ENCODE data around the gene CRIP2.

Gene CRIP2

DNA sequence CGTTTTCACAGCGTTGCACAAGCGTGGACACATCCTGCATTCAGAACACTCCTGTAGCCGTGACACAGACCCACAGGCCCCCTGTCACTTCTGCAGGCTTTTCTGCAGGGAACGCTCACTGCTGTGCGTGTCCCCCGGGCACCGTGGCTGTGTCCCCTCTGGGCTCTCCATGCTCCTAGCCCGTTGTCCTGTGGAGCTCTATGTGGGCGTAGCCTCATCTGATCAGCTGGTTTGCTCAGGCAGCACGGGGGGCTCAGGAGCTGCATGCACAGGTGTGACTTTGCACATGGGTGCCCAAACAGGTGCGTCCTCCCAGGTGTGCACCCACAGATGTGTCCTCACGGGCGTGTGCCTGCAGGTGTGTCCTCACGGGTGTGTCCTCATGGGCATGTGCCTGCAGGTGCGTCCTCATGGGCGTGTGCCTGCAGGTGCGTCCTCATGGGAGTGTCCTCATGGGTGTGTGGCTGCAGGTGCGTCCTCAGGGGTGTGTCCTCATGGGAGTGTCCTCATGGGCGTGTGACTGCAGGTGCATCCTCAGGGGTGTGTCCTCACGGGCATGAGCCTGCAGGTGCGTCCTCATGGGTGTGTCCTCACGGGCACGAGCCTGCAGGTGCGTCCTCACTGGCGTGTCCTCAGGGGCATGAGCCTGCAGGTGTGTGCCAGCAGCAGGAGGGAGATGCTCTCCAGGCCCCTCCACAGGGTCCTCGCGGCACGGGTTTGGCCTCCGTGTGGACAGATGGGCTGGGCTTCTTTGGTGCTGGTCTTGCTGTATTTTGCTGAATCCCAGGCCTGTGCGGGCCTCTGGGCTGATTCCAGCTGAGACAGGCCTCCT is 37.5 kb upstream of the CRIP2 start:
- Histone ChIP-seq H3K36me3 (ENCODE audit: insufficient read depth) (no peaks in the 10 kb centered on the region), H3K4me3 (IDR thresholded peaks at IDR 0.05; ENCODE audit: insufficient read depth, low read depth, low read length) (no peak overlapping the region), H3K27ac (no peak overlapping the region), H2AFZ (ENCODE audit: low read depth) (no peak overlapping the region), H3K4me1 (ENCODE audit: low read depth, poor library complexity, severe bottlenecking) (peaks cover 20% of the 10 kb centered on the region), H3K79me2 (ENCODE audit: insufficient read depth, low read depth) (peaks cover 43% of the 10 kb centered on the region), H3K9ac (no peak overlapping the region), H3K27me3 (ENCODE audit: insufficient read depth, low read depth) (no peaks in the 10 kb centered on the region), H4K20me1 (ENCODE audit: insufficient read depth) (peaks cover 9% of the 10 kb centered on the region; the same call in 1 of the 2 replicates), H3K4me2 (no peak overlapping the region)
- TF ChIP-seq, protein P1, sequence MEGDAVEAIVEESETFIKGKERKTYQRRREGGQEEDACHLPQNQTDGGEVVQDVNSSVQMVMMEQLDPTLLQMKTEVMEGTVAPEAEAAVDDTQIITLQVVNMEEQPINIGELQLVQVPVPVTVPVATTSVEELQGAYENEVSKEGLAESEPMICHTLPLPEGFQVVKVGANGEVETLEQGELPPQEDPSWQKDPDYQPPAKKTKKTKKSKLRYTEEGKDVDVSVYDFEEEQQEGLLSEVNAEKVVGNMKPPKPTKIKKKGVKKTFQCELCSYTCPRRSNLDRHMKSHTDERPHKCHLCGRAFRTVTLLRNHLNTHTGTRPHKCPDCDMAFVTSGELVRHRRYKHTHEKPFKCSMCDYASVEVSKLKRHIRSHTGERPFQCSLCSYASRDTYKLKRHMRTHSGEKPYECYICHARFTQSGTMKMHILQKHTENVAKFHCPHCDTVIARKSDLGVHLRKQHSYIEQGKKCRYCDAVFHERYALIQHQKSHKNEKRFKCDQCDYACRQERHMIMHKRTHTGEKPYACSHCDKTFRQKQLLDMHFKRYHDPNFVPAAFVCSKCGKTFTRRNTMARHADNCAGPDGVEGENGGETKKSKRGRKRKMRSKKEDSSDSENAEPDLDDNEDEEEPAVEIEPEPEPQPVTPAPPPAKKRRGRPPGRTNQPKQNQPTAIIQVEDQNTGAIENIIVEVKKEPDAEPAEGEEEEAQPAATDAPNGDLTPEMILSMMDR (conservative IDR thresholded peaks at IDR 0.05; ENCODE audit: low read depth, low read length): no peak

DNA sequence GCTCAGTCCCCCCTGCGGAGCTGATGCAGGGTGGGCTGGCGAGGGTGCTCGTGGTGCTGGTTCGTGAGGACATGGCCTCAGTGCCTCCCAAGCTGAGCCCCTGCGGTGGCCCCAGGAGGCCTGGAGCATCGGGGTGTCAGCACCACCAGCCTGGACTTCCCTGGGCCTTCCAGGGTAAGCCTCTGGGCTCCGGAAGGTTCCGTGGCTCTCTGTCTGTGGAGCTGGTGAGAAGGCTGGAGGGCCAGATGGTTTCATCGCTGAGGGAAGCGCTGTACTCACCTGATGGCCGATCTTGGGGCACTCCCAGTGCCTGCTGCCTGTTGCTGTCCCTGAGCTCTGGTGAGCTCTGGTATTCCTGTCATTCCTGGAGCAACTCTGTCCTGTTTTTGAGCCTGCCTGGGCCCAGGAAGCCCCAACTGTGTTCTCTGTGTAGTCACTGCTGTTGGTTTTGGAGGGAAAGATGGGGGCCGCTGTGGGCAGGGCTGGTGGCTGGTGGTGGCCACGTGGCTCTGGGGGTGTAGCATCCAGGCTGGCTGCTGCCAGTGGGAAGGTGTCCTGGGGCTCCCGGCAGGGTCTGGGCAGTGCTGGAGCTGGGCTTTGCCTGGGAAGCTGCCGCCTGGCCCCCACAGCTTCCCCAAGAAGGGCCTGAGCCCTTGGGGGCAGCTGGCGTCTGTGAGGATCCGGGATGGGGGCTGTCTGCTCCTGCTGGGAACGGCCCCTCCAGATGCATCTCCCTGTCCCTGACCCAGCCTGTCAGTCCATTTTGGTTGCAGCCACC is 36.7 kb upstream of the CRIP2 start:
- no peak overlapping the region for H3K9ac ChIP-seq
- no peak overlapping the region for H3K27ac ChIP-seq
- H3K4me3 ChIP-seq (IDR thresholded peaks at IDR 0.05; ENCODE audit: insufficient read depth, low read depth, low read length): no peak overlapping the region
- H3K27me3 ChIP-seq (ENCODE audit: insufficient read depth, low read depth): no peaks in the 10 kb centered on the region
- peaks cover 9% of the 10 kb centered on the region; the same call in 1 of the 2 replicates for H4K20me1 ChIP-seq (ENCODE audit: insufficient read depth)
- TF ChIP-seq, protein P1 (conservative IDR thresholded peaks at IDR 0.05; ENCODE audit: low read depth, low read length): no peak
- H3K4me2 ChIP-seq: no peak overlapping the region
- no peaks in the 10 kb centered on the region for H3K36me3 ChIP-seq (ENCODE audit: insufficient read depth)
- no peak overlapping the region for H2AFZ ChIP-seq (ENCODE audit: low read depth)
- peaks cover 20% of the 10 kb centered on the region for H3K4me1 ChIP-seq (ENCODE audit: low read depth, poor library complexity, severe bottlenecking)
- H3K79me2 ChIP-seq (ENCODE audit: insufficient read depth, low read depth): peaks cover 43% of the 10 kb centered on the region

DNA sequence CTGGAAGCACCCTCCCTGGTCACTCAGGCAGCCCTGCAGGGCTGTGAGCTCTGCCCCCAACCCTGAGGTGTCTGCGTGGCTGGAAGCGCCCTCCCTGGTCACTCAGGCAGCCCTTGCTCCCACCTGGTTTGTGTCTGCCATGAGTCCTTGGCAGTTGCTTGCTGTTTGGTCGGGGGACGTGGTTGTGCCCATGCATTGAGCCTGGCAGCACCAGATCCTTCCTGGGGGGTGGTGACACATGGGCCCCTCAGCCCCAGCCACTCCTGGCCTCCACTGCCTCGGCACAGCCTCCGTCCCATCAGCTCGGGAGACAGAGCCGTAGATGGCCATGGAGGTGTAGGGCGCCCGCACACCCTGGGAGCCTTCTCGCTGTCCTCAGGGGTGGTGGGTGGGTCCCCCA is 35.4 kb upstream of the CRIP2 start:
- H3K36me3 ChIP-seq (ENCODE audit: insufficient read depth): no peaks in the 10 kb centered on the region
- no peak overlapping the region for H3K4me2 ChIP-seq
- no peaks in the 10 kb centered on the region for H3K27me3 ChIP-seq (ENCODE audit: insufficient read depth, low read depth)
- peaks cover 9% of the 10 kb centered on the region; the same call in 1 of the 2 replicates for H4K20me1 ChIP-seq (ENCODE audit: insufficient read depth)
- peaks cover 14% of the 10 kb centered on the region for H3K4me1 ChIP-seq (ENCODE audit: low read depth, poor library complexity, severe bottlenecking)
- H2AFZ ChIP-seq (ENCODE audit: low read depth): no peak overlapping the region
- peaks cover 36% of the 10 kb centered on the region for H3K79me2 ChIP-seq (ENCODE audit: insufficient read depth, low read depth)
- TF ChIP-seq, protein P1 (conservative IDR thresholded peaks at IDR 0.05; ENCODE audit: low read depth, low read length): no peak
- H3K4me3 ChIP-seq (IDR thresholded peaks at IDR 0.05; ENCODE audit: insufficient read depth, low read depth, low read length): no peak overlapping the region
- no peak overlapping the region for H3K27ac ChIP-seq
- H3K9ac ChIP-seq: no peak overlapping the region

DNA sequence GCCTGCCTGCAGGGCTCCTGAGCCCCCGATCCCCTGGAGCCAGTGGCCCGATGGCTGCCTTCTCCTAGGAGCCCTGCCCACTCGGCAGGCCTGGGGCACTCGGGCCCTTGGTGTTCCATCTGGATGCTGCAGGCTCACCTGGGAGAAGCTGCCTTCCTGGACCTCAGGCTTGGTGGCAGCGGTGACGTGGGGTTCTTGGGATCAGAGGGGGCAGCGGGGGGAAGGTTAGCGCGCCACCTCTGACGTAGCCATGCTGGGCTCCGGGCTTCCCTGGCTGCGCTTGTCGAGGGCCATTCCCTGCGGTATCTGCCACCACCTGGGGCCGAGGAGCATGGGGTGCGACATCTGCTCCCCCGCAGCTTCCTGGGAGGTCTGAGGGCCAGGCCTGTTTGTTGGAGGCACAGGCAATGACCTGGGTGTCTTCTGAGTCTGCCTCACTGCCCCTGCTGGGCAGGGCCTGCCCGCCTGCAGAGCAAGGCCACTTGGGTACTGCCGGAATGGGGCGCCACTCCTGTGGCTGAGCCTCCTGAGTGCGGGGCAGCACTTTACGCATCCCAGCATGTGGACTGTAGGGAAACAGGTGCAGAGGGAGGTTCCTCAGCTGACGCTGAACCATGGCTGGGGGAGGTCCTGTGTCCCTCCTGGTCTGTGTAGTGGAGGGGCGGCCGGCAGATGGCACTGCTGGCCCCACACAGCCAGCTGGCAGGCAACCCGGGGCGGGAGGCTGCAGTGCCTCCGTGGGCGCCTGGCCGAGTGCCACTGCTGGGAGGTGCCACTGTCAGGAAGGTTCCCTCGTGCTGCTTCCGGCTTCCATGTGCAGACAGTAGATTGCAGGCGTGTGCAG is 34.7 kb upstream of the CRIP2 start:
- Histone ChIP-seq H3K4me1 (ENCODE audit: low read depth, poor library complexity, severe bottlenecking) (peaks cover 6% of the 10 kb centered on the region), H3K4me3 (IDR thresholded peaks at IDR 0.05; ENCODE audit: insufficient read depth, low read depth, low read length) (no peak overlapping the region), H3K27ac (no peak overlapping the region), H2AFZ (ENCODE audit: low read depth) (no peak overlapping the region), H4K20me1 (ENCODE audit: insufficient read depth) (peaks cover 9% of the 10 kb centered on the region; the same call in 1 of the 2 replicates), H3K79me2 (ENCODE audit: insufficient read depth, low read depth) (peaks cover 28% of the 10 kb centered on the region), H3K4me2 (no peak overlapping the region), H3K9ac (no peak overlapping the region), H3K27me3 (ENCODE audit: insufficient read depth, low read depth) (no peaks in the 10 kb centered on the region), H3K36me3 (ENCODE audit: insufficient read depth) (no peaks in the 10 kb centered on the region)
- TF ChIP-seq, protein P1 (conservative IDR thresholded peaks at IDR 0.05; ENCODE audit: low read depth, low read length): no peak

Data from KMS-11 (cell line).